HepG2 (cell line): ENCODE data around the gene RSPH4A. TPM values are rescaled to one million over a fixed set of nuclear protein-coding genes. Genes with fewer than 3 reads are reported as not detected.

Experiments used
- ATAC-seq: fragments of 200-7000 bp; cut with Tn5 transposase; 3 replicates; pipeline ENCODE4 v1.9.1; 2020; ENCODE audit warnings: mild to moderate bottlenecking, moderate library complexity
- BruUV-seq: library from RNA; stranded (reverse); fragments of 400-500 nt; replicated peaks from 2 replicates; lab custom pipeline; 2021; lab: Mats Ljungman, UMichigan
- CTCF ChIA-PET: fragments of 300-600 bp; formaldehyde crosslinking; extraction: SDS; loops from one replicate; lab custom pipeline; 2021; ENCODE audit warnings: low total read pairs, inconsistent platforms, low intra/inter-chr PET ratio; lab: Yijun Ruan, JAX
- POLR2A ChIA-PET: fragments of 350-600 bp; sonication (Branson Sonifier 250); formaldehyde crosslinking; loops from one replicate; lab custom pipeline; 2020; ENCODE audit warnings: antibody characterized with exemption, inconsistent platforms; lab: Yijun Ruan, JAX
- DNase-seq: peaks from one replicate; pipeline ENCODE4 v3.0.0-alpha.2; 2015; ENCODE audit warnings: low spot score
- FAIRE-seq: peaks from 3 replicates; lab custom pipeline; 2011; peaks lifted over from hg19 to GRCh38; lab: Jason Lieb, UNC
- H2AFZ ChIP-seq: one replicate; pipeline ENCODE4 v1.6.1; 2011; ENCODE audit warnings: low read length, inconsistent platforms
- H3K27ac ChIP-seq: fragments of 300-600 bp; 3 replicates; pipeline ENCODE4 v1.8.0; 2011; ENCODE audit warnings: mixed run types, mild to moderate bottlenecking, mixed read lengths, low read length, inconsistent platforms; ENCODE audit not compliant: insufficient read depth; ENCODE audit errors: extremely low read length
- H3K27me3 ChIP-seq, 2 experiments: fragments of 200-600 bp in 1 of 2; 2 replicates in 1 of 2; 3 replicates in 1 of 2; pipeline versions ENCODE4 v1.6.0 to v1.8.0; 2011; ENCODE audit warnings: low read length in 2 of 2, mild to moderate bottlenecking in 2 of 2, moderate library complexity in 2 of 2, inconsistent platforms in 1 of 2; ENCODE audit not compliant: insufficient read depth in 2 of 2, control insufficient read depth in 1 of 2
- H3K36me3 ChIP-seq, 2 experiments: fragments of 200-600 bp in 1 of 2; replicated peaks in 1 of 2; 2 replicates in 1 of 2; 3 replicates in 1 of 2; pipeline versions ENCODE4 v1.5.1 to v1.8.0; 2011; ENCODE audit warnings: low read length in 2 of 2, inconsistent platforms in 1 of 2; ENCODE audit not compliant: insufficient read depth in 2 of 2, control insufficient read depth in 1 of 2
- H3K4me1 ChIP-seq: 2 replicates; pipeline ENCODE4 v1.5.1; 2012; ENCODE audit warnings: low read length, inconsistent platforms; ENCODE audit not compliant: insufficient read depth
- H3K4me2 ChIP-seq: 2 replicates; pipeline ENCODE4 v1.6.0; 2011; ENCODE audit warnings: low read depth, low read length, inconsistent platforms
- H3K4me3 ChIP-seq, 3 experiments: fragments of 200-600 bp in 1 of 3; sonication (generic), shearing (Covaris generic) in 1 of 3; replicated peaks in 1 of 3; 2 replicates each; pipeline ENCODE4 v1.5.1; 2011 to 2016; ENCODE audit warnings: low read length in 3 of 3, inconsistent platforms in 2 of 3, low read depth in 2 of 3, mild to moderate bottlenecking in 2 of 3, control low read depth in 1 of 3, mixed read lengths in 1 of 3; ENCODE audit not compliant: insufficient read depth in 1 of 3
- H3K79me2 ChIP-seq: one replicate; pipeline ENCODE4 v1.6.1; 2011; ENCODE audit warnings: low read length, inconsistent platforms; ENCODE audit not compliant: insufficient read depth
- H3K9ac ChIP-seq: 2 replicates; pipeline ENCODE4 v1.6.0; 2011; ENCODE audit warnings: mild to moderate bottlenecking, low read depth, low read length, inconsistent platforms; ENCODE audit not compliant: insufficient read depth
- H3K9me3 ChIP-seq: 2 replicates; pipeline ENCODE4 v1.5.1; 2012; ENCODE audit warnings: mild to moderate bottlenecking, low read length
- H4K20me1 ChIP-seq: 2 replicates; pipeline ENCODE4 v1.6.0; 2011; ENCODE audit warnings: inconsistent platforms, mild to moderate bottlenecking, low read length, moderate library complexity; ENCODE audit not compliant: insufficient read depth
- BCL6 ChIP-seq: IDR thresholded peaks from 2 replicates; pipeline ENCODE4 v1.6.1; 2016; ENCODE audit warnings: missing genetic modification reagents, missing compliant biosample characterization
- LCORL ChIP-seq, 2 experiments: fragments of 450-650 bp in 1 of 2; sonication (generic) in 1 of 2; formaldehyde crosslinking in 1 of 2; IDR thresholded peaks; 2 replicates each; pipeline versions ENCODE4 v1.5.0 to v1.6.1; 2017 to 2020; ENCODE audit warnings: antibody characterized with exemption in 1 of 2, missing genetic modification reagents in 1 of 2
- MAFF ChIP-seq: IDR thresholded peaks from 2 replicates; pipeline ENCODE4 v1.6.1; 2011; ENCODE audit warnings: low read depth, low read length, improper control_type of control experiment
- MAFK ChIP-seq, 2 experiments: IDR thresholded peaks in 1 of 2; conservative IDR thresholded peaks in 1 of 2; 2 replicates each; pipeline ENCODE4 v1.6.1; 2011; ENCODE audit warnings: improper control_type of control experiment in 2 of 2, low read length in 2 of 2
- ZNF225 ChIP-seq: sonication (generic); formaldehyde crosslinking; IDR thresholded peaks from 2 replicates; pipeline ENCODE4 v1.4.0; 2020; ENCODE audit warnings: mild to moderate bottlenecking, missing genetic modification reagents
- ZNF34 ChIP-seq: sonication (generic); formaldehyde crosslinking; IDR thresholded peaks from 2 replicates; pipeline ENCODE4 v1.4.0; 2020; ENCODE audit warnings: mild to moderate bottlenecking, missing genetic modification reagents, borderline replicate concordance
- ZNF430 ChIP-seq: sonication (generic); formaldehyde crosslinking; IDR thresholded peaks from 2 replicates; pipeline ENCODE4 v1.9.0; 2021; ENCODE audit warnings: mild to moderate bottlenecking, missing genetic modification reagents
- ZNF674 ChIP-seq: sonication (generic); formaldehyde crosslinking; IDR thresholded peaks from 2 replicates; pipeline ENCODE4 v1.5.0; 2020; ENCODE audit warnings: low read depth, mild to moderate bottlenecking, missing genetic modification reagents
- ZNF724P ChIP-seq: sonication (generic); formaldehyde crosslinking; IDR thresholded peaks from 2 replicates; pipeline ENCODE4 v1.8.0; 2022; ENCODE audit warnings: missing genetic modification reagents, borderline replicate concordance
- WGBS: methylation state at CpG from one replicate; pipeline ENCODE4 v1.1.6; 2017; ENCODE audit warnings: low lambda C conversion rate; 5-methylcytosine and 5-hydroxymethylcytosine counted together
- in situ Hi-C: cut with HindIII; loops from 2 replicates; pipeline ENCODE4 v1.10.0; 2017; ENCODE audit warnings: low pct_unique_long_range_greater_than_20kb; ENCODE audit not compliant: extremely low pct_ligation_motif_present
- intact Hi-C: fragments of 100-400 bp; cut with micrococcal nuclease; formaldehyde crosslinking; loops from one replicate; pipeline ENCODE4 v1.10.0; 2022; ENCODE audit not compliant: unreplicated experiment
- polyA plus RNA-seq, 8 experiments: library from polyadenylated mRNA; depleted of rRNA in 3 of 8; stranded (reverse) in 7 of 8; unstranded in 1 of 8; fragments of >200 nt; fragmentation: Illumina TruSeq in 4 of 8; extraction: Trizol in 4 of 8; gene quantifications; 2 replicates each; pipeline versions ENCODE4 v1.2.1 to v1.2.3, GENCODE V29; 2011 to 2016; ENCODE audit warnings: low read depth in 4 of 8, missing spikeins in 1 of 8, mixed read lengths in 1 of 8; ENCODE audit not compliant: insufficient read depth in 1 of 8
- total RNA-seq, 5 experiments: library from RNA; depleted of rRNA; stranded (reverse); fragments of >200 nt; fragmentation: Illumina TruSeq; extraction: Trizol; gene quantifications; 2 replicates each; pipeline ENCODE4 v1.2.3, GENCODE V29; 2016; ENCODE audit warnings: low read depth in 1 of 5

The RSPH4A gene
- total and polyA plus RNA-seq, 2 of the 13 experiments (the other 11 are each of a cell fraction or from before 2014, with no cell fraction given): 0.24 to 0.40 TPM

GRCh38 chr6:116662202-116662601 lies 45.9 kb downstream of the RSPH4A start:
- H3K79me2 ChIP-seq: peaks cover 63% of the 10 kb centered on the region
- H3K36me3 ChIP-seq: peaks cover 0 to 22% of the 10 kb centered on the region in 2 experiments
- ChIA-PET CTCF (no interaction called here), POLR2A (no interaction called here)
- no peak overlapping the region for H3K9ac ChIP-seq
- H3K27ac ChIP-seq: no peak overlapping the region
- no peak overlapping the region for H3K4me3 ChIP-seq
- no peak for FAIRE-seq
- WGBS: 100% methylated on average over 1 of the region's 1 CpG
- no TSS peak for BruUV-seq
- no peaks in the 10 kb centered on the region for H3K27me3 ChIP-seq
- TF ChIP-seq ZNF430 (CRISPR knock-in tag) (no peak), ZNF724P (CRISPR knock-in tag) (no peak)
- ATAC-seq: no peak
- no peaks in the 10 kb centered on the region for H4K20me1 ChIP-seq
- H2AFZ ChIP-seq: no peak overlapping the region
- intact Hi-C loops: loop anchor here (1.0 kb wide), 1 partner anchor 46 kb away; the partner anchor contains the start of gene RSPH4A
- peaks cover 52% of the 10 kb centered on the region for H3K4me1 ChIP-seq
- in situ Hi-C loops: loop anchor here (25.0 kb wide), 1 partner anchor 375 kb away; the partner anchor contains the start of gene TSPYL1
- DNase-seq: no peak
- H3K9me3 ChIP-seq: no peaks in the 10 kb centered on the region
- no peak overlapping the region for H3K4me2 ChIP-seq

GRCh38 chr6:116663308-116663707 lies 47.0 kb downstream of the RSPH4A start:
- H3K9ac ChIP-seq: no peak overlapping the region
- H3K36me3 ChIP-seq: peaks cover 0 to 12% of the 10 kb centered on the region in 2 experiments; a peak in 4 of 5 replicates
- ATAC-seq (no peak), DNase-seq (no peak), FAIRE-seq (no peak)
- H3K4me1 ChIP-seq: peaks cover 52% of the 10 kb centered on the region
- H2AFZ ChIP-seq: no peak overlapping the region
- no peak overlapping the region for H3K4me3 ChIP-seq
- in situ Hi-C loops: loop anchor here (25.0 kb wide), 1 partner anchor 376 kb away; the partner anchor contains the start of gene TSPYL1
- CTCF ChIA-PET: no interaction called here
- WGBS: 97% methylated on average over 3 of the region's 3 CpGs
- intact Hi-C loops: no loop called here
- no peaks in the 10 kb centered on the region; a peak in 1 of 5 replicates for H3K27me3 ChIP-seq
- H3K27ac ChIP-seq: no peak overlapping the region
- POLR2A ChIA-PET: no interaction called here
- H3K4me2 ChIP-seq: no peak overlapping the region
- no peaks in the 10 kb centered on the region for H3K9me3 ChIP-seq
- peaks cover 74% of the 10 kb centered on the region for H3K79me2 ChIP-seq
- BruUV-seq: no TSS peak
- no peaks in the 10 kb centered on the region for H4K20me1 ChIP-seq
- peak; percentile 48; the same call in 1 of the 2 replicates for TF ChIP-seq MAFF
- TF ChIP-seq MAFK (conservative IDR thresholded peaks at IDR 0.05 in 1 of 2, IDR thresholded peaks at IDR 0.05 in 1 of 2; ENCODE audit: low read length in 2 of 2): peak; percentile 33 to 63; a peak in 3 of 4 replicates
- TF ChIP-seq LCORL (IDR thresholded peaks at IDR 0.05): no peak
- no peak for TF ChIP-seq LCORL (CRISPR knock-in tag; IDR thresholded peaks at IDR 0.05)
- no peak for TF ChIP-seq BCL6 (CRISPR knock-in tag)
- no peak for TF ChIP-seq ZNF674 (CRISPR knock-in tag)
- no peak for TF ChIP-seq ZNF225
- no peak for TF ChIP-seq ZNF34 (CRISPR knock-in tag)
